ENCODE data around the gene COL21A1. TPM values are rescaled to one million over a fixed set of nuclear protein-coding genes. Genes with fewer than 3 reads are reported as not detected.

The COL21A1 gene
- total and polyA plus RNA-seq, 4 donors: 1.6 to 105 (median 6.3) TPM

DNA sequence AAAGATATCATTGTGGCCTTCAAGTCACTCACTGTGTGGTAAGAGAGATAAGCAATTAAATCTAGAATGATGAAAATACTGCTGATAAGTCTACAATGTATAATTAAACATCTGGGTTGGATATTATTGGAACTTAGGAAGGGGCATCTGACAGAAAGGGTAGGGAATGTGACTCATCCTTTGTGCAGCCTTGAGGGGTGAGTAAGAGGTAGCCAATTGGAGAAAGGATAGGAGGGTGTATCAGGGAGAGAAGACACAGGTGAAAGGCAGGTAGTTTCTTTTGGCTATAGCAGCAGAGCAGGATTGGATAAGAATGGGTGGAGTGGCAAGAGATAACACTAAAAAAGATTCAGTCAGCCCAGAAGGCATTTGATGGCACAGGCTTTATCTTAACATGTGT is 182.0 kb downstream of the COL21A1 start:
- Histone ChIP-seq H3K4me1 (ENCODE audit: control insufficient read depth in 5 of 5, insufficient read depth in 5 of 5, low read length in 5 of 5) (peaks cover 0 to 4% (median 0%) of the 10 kb centered on the region in 5 donors), H3K36me3 (ENCODE audit: control insufficient read depth in 4 of 4, insufficient read depth in 4 of 4, low read length in 4 of 4) (peaks cover 0 to 18% (median 6%) of the 10 kb centered on the region in 4 donors), H3K9ac (ENCODE audit: insufficient read depth in 1 of 2, low read length in 2 of 2) (no peak overlapping the region), H3K27ac (ENCODE audit: low read depth in 1 of 2, low read length in 1 of 2) (peak overlapping the region in 1 of 2 donors; percentile 53), H3K4me3 (no peak overlapping the region), H3K9me3 (ENCODE audit: control insufficient read depth in 4 of 4, insufficient read depth in 3 of 4, low read length in 3 of 4) (no peaks in the 10 kb centered on the region), H3K27me3 (ENCODE audit: control insufficient read depth in 3 of 3, insufficient read depth in 3 of 3, low read length in 2 of 3) (no peaks in the 10 kb centered on the region)
- DNase-seq (no peak), ATAC-seq (ENCODE audit: insufficient read depth, low FRiP score) (no peak)
- TF ChIP-seq, protein P1, sequence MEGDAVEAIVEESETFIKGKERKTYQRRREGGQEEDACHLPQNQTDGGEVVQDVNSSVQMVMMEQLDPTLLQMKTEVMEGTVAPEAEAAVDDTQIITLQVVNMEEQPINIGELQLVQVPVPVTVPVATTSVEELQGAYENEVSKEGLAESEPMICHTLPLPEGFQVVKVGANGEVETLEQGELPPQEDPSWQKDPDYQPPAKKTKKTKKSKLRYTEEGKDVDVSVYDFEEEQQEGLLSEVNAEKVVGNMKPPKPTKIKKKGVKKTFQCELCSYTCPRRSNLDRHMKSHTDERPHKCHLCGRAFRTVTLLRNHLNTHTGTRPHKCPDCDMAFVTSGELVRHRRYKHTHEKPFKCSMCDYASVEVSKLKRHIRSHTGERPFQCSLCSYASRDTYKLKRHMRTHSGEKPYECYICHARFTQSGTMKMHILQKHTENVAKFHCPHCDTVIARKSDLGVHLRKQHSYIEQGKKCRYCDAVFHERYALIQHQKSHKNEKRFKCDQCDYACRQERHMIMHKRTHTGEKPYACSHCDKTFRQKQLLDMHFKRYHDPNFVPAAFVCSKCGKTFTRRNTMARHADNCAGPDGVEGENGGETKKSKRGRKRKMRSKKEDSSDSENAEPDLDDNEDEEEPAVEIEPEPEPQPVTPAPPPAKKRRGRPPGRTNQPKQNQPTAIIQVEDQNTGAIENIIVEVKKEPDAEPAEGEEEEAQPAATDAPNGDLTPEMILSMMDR (IDR thresholded peaks at IDR 0.05; ENCODE audit: control extremely low read depth, extremely low read depth): no peak

DNA sequence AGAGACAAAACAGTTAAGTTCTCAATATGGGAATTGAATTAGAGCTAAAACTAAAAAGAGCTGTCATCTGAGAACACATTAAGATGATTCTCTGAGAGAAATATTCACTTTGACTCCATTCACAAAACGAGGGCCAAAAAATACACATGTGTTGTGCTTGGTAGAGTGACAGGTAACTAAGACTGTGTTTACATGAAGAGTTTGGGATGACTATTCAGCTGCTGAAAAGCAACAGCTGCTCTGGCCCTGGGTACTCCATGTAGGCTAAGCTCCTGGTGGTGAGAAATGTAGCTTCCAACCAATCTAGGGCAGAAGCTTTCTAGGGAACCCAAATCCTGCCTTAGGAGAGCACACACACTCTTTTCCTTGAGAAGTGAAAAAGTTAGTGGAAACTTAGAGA is 184.5 kb downstream of the COL21A1 start:
- peaks cover 0 to 4% (median 0%) of the 10 kb centered on the region in 5 donors for H3K4me1 ChIP-seq (ENCODE audit: control insufficient read depth in 5 of 5, insufficient read depth in 5 of 5, low read length in 5 of 5)
- DNase-seq (no peak), ATAC-seq (ENCODE audit: insufficient read depth, low FRiP score) (no peak)
- H3K9me3 ChIP-seq (ENCODE audit: control insufficient read depth in 4 of 4, insufficient read depth in 3 of 4, low read length in 3 of 4): no peaks in the 10 kb centered on the region
- no peaks in the 10 kb centered on the region for H3K27me3 ChIP-seq (ENCODE audit: control insufficient read depth in 3 of 3, insufficient read depth in 3 of 3, low read length in 2 of 3)
- no peak overlapping the region for H3K9ac ChIP-seq (ENCODE audit: insufficient read depth in 1 of 2, low read length in 2 of 2)
- H3K27ac ChIP-seq (ENCODE audit: low read depth in 1 of 2, low read length in 1 of 2): no peak overlapping the region
- no peak overlapping the region for H3K4me3 ChIP-seq
- WGBS, 2 donors: 53 to 68% methylated on average over 1 of the region's 1 CpG
- H3K36me3 ChIP-seq (ENCODE audit: control insufficient read depth in 4 of 4, insufficient read depth in 4 of 4, low read length in 4 of 4): peaks cover 0 to 25% (median 4%) of the 10 kb centered on the region in 4 donors
- TF ChIP-seq, protein P1 (IDR thresholded peaks at IDR 0.05; ENCODE audit: control extremely low read depth, extremely low read depth): no peak

DNA sequence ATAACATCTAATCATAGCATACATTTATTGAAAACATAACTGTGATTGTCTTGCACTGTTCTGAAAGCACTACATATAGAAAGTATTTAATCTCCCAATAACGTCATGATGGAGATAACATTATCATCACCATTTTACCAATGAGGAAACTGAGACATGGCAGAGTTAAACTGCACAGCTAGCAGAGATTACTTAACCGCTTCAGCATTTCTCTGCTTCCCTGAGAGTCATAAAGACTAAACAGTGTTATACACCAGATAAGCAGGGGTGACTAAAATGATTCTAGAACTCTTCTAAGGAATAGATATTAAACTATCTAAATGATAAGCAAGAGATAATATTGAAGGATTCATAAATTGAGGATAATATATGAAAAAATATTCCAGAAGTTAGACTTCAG is 188.7 kb downstream of the COL21A1 start:
- H3K4me1 ChIP-seq (ENCODE audit: control insufficient read depth in 5 of 5, insufficient read depth in 5 of 5, low read length in 5 of 5): peaks cover 0 to 4% (median 0%) of the 10 kb centered on the region in 5 donors
- no peak for ATAC-seq (ENCODE audit: insufficient read depth, low FRiP score)
- no peak overlapping the region for H3K27ac ChIP-seq (ENCODE audit: low read depth in 1 of 2, low read length in 1 of 2)
- DNase-seq: no peak
- TF ChIP-seq, protein P1 (IDR thresholded peaks at IDR 0.05; ENCODE audit: control extremely low read depth, extremely low read depth): no peak
- WGBS, 2 donors: 77 to 89% methylated on average over 2 of the region's 2 CpGs
- no peaks in the 10 kb centered on the region for H3K27me3 ChIP-seq (ENCODE audit: control insufficient read depth in 3 of 3, insufficient read depth in 3 of 3, low read length in 2 of 3)
- H3K4me3 ChIP-seq: no peak overlapping the region
- no peak overlapping the region for H3K9ac ChIP-seq (ENCODE audit: insufficient read depth in 1 of 2, low read length in 2 of 2)
- no peaks in the 10 kb centered on the region for H3K9me3 ChIP-seq (ENCODE audit: control insufficient read depth in 4 of 4, insufficient read depth in 3 of 4, low read length in 3 of 4)
- H3K36me3 ChIP-seq (ENCODE audit: control insufficient read depth in 4 of 4, insufficient read depth in 4 of 4, low read length in 4 of 4): peaks cover 0 to 31% (median 9%) of the 10 kb centered on the region in 4 donors

DNA sequence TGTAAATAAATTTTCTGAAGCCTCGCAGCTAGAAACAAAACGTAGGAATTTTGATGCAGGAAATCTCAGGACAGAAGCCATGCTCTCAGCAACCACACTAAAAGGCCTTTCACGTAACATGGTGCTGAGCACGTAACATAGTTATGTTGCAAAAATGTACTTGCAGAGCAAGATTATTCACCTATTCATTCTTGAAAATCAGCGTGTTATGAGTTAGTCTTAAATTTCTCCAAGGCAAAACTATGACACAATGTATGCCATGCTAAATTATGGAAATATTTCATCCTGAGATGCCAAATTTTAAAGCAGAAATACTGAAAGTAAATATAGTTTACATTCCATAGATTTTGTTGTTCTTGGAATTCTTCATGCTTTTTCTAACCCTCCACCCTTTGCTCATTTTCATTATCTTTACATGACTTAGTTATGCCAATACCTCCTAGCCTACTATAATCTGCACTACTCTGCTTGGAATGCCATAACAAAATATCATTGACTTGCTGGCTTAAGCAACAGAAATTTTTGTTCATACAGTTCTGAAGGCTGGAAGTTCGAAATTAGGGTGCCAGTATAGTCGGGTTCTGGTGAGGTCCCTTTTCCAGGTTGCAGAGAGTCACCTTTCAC is 192.2 kb downstream of the COL21A1 start:
- Histone ChIP-seq H3K9me3 (ENCODE audit: control insufficient read depth in 4 of 4, insufficient read depth in 3 of 4, low read length in 3 of 4) (no peaks in the 10 kb centered on the region), H3K4me3 (no peak overlapping the region), H3K36me3 (ENCODE audit: control insufficient read depth in 4 of 4, insufficient read depth in 4 of 4, low read length in 4 of 4) (peaks cover 0 to 24% (median 7%) of the 10 kb centered on the region in 4 donors), H3K27me3 (ENCODE audit: control insufficient read depth in 3 of 3, insufficient read depth in 3 of 3, low read length in 2 of 3) (no peaks in the 10 kb centered on the region), H3K4me1 (ENCODE audit: control insufficient read depth in 5 of 5, insufficient read depth in 5 of 5, low read length in 5 of 5) (peaks cover 0 to 5% (median 0%) of the 10 kb centered on the region in 5 donors), H3K27ac (ENCODE audit: low read depth in 1 of 2, low read length in 1 of 2) (no peak overlapping the region), H3K9ac (ENCODE audit: insufficient read depth in 1 of 2, low read length in 2 of 2) (no peak overlapping the region)
- no peak for DNase-seq
- WGBS, 2 donors: 86 to 87% methylated on average over 7 of the region's 7 CpGs
- TF ChIP-seq, protein P1 (IDR thresholded peaks at IDR 0.05; ENCODE audit: control extremely low read depth, extremely low read depth): no peak
- ATAC-seq (ENCODE audit: insufficient read depth, low FRiP score): no peak

All from lung (tissue), 12 donors.